ENCODE measurements around the gene FRMD8.
A peak's percentile ranks its signal among the peaks of the same experiment; 100 is the strongest.

Gene FRMD8, protein sequence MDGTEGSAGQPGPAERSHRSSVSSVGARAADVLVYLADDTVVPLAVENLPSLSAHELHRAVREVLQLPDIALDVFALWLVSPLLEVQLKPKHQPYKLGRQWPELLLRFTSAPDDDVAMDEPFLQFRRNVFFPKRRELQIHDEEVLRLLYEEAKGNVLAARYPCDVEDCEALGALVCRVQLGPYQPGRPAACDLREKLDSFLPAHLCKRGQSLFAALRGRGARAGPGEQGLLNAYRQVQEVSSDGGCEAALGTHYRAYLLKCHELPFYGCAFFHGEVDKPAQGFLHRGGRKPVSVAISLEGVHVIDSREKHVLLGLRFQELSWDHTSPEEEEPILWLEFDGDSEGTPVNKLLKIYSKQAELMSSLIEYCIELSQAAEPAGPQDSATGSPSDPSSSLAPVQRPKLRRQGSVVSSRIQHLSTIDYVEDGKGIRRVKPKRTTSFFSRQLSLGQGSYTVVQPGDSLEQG

DNA sequence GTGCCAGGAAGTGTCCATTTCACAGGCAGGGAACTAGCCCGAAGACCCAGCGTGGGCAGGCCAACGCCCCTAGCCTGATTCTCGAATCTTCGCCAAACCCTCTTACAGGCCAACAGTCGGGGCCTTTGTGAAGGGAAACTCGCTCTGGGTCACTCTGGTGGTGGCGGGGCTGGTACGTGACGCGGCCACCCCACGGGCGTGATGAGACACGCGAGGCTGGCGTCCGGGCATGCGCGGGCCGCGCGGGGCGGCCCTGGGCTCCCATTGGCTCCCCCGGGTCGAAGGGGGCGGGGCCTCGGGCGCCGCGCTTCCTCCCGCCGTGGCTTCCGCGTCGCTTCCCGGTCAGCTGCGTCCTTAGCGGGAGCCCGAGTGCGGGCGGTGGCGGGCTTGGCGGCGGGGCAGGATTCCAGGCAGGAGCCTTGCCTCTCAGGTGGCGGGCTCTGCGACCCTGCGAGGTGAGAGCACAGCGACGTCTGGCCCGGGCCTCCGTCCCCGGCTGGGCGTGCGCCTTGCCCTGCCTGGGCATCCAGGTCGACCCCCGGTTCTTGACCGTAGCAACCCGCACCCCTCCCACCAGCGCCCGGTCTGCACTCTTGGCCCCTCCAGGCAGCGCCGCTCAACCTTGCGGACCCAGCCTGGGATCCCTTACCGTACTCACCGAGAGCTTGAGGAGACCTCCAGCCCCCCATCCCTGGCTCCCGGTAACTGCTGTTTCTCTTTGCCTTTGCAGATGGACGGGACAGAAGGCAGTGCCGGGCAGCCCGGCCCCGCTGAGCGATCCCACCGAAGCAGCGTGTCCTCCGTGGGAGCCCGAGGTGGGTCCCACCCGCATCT lies at the start of gene FRMD8:
Gene FRMD8, plus strand, starts transcription at position 331 of the 834 bp plus-strand sequence. Its CDS starts 400 bp downstream, at position 731.
- DNase-seq (ENCODE audit: low read depth) = peak; percentile 75

GRCh38 chr11:65338676-65339075 lies 47.8 kb upstream of the FRMD8 start:
- no peak for DNase-seq (ENCODE audit: low read depth)

DNA sequence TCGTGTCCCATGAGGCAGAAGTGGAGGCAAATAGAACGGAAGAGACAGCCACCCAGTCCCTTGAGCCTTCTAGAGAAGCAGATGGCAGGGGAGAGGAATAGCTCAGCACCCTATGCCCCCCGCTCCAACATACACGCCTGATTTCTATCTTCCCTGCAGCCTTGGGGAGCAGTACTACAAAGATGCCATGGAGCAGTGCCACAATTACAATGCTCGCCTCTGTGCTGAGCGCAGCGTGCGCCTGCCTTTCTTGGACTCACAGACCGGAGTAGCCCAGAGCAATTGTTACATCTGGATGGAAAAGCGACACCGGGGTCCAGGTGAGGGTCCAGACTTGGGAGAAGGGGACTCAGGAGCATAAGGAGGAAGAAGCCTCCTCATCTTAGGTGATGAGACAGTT lies 46.2 kb upstream of the FRMD8 start:
- DNase-seq (ENCODE audit: low read depth) = no peak

- DNase-seq (ENCODE audit: low read depth) = no peak
Observed at GRCh38 chr11:65341856-65342255, 44.6 kb upstream of the FRMD8 start.

GRCh38 chr11:65351511-65351910 lies 34.9 kb upstream of the FRMD8 start:
- DNase-seq (ENCODE audit: low read depth) = no peak

- DNase-seq (ENCODE audit: low read depth) = no peak
Observed at GRCh38 chr11:65352783-65353182, 33.7 kb upstream of the FRMD8 start.

DNA sequence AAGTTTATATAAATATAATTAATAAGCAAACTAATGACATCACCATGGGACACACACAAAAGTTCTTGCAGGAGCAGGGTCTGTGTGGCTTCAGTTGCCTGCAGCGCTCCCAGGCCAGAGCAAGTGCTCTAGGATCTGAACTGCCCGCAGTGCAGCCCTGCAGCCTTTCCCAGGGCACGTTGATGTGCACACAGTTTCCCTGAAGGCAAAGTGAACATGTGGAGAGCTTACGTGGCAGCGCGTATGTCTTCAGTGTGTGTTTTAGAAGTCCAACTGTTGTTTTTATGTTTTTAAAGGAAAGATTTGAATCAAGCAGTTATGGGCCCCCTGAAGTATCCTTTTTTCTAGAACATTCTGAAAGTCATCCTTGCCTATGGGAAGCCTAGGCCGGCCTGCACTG lies 33.1 kb upstream of the FRMD8 start:
- no peak for DNase-seq (ENCODE audit: low read depth)

DNA sequence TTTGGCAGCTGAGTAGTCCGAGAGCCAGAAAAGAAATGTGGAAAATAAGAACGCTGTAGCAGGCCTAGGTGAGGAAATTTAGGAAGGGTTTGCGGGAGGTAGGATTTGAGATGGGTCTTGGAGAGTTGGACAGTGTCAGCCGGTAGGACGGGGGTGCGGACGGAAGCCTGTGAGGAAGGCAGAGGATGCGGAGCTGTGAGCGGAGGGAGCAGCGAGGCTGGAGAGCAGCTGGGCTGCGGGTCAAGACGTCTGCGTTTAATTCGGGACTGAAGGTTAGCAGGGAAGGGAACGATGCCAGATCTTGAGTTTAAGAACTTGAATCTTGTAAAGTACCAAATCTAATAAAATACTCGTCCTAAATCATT lies 32.6 kb upstream of the FRMD8 start:
- DNase-seq (ENCODE audit: low read depth) = no peak

GRCh38 chr11:65354265-65355012 lies 32.0 kb upstream of the FRMD8 start, which contains the start of gene TIGD3:
TSS of gene TIGD3 (plus strand) at chr11:65354751. CDS start at chr11:65355809, 1,058 bp downstream.
- DNase-seq (ENCODE audit: low read depth) = peak; percentile 91

DNA sequence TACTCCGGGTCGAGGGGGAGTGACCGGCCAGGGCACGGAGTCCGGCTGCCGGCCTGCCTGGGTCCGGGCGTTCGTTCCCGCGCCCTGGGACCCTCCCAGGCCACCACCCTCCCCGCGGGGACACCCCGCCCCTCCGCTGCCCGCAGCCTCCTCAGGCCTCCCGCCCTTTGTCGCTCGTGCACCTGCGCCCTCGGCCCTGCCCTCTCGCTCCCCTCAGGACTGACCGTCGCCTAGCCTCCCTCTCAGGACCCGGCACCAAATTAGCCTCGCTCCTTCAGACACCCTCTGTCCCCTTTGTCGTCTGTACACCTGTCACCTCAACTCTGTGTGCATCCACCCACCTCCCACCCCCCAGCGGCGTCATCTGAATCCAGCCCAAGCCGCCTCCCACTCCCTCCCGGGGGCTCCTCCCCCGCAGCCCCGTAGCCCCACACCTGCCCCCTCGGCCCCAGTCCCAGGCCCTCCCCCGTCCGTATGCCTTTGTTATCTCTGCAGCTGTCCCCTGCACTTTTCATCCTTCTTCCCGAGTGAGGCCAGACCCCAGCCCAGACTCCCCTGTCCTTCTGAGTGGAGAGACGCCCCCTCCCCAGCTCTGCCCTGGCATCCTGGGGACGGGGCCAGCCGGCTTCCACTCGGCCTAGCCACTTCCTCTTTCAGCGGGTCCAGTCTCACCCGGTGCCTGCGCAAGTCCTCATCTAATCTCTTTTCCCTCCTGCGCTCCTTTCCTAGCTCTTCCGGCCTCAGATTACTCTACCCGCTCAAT lies 31.2 kb upstream of the FRMD8 start:
- no peak for DNase-seq (ENCODE audit: low read depth)

- no peak for DNase-seq (ENCODE audit: low read depth)
Observed at GRCh38 chr11:65355776-65356393, 30.6 kb upstream of the FRMD8 start.

GRCh38 chr11:65356394-65356972 lies 30.0 kb upstream of the FRMD8 start:
- DNase-seq (ENCODE audit: low read depth) = no peak

DNA sequence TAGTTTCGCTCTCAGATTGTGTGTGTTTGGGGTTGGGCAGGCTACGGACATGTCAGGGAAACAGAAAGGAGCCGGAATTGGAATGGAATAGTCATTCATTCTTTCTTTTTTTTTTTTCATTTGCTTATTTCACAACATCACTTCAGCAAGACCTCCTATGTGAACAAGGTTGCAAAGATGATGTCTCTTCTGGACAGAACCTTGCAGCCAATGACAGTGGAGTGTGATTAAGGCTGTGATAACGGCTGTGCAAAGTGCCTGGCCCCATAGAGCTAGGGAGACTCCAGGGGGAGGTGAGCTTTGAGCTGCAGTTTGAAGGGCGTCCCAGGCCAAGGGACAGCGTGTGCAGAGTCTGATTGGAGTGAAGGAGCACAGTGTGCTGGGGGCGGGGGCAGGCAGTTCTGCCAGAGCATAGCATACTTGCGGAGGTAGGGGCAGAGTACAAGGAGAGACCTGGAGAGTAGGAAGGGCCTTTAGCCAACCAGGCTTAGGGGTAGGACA lies 28.5 kb upstream of the FRMD8 start:
- no peak for DNase-seq (ENCODE audit: low read depth)

- no peak for DNase-seq (ENCODE audit: low read depth)
Observed at GRCh38 chr11:65362320-65362931, 24.0 kb upstream of the FRMD8 start.

DNA sequence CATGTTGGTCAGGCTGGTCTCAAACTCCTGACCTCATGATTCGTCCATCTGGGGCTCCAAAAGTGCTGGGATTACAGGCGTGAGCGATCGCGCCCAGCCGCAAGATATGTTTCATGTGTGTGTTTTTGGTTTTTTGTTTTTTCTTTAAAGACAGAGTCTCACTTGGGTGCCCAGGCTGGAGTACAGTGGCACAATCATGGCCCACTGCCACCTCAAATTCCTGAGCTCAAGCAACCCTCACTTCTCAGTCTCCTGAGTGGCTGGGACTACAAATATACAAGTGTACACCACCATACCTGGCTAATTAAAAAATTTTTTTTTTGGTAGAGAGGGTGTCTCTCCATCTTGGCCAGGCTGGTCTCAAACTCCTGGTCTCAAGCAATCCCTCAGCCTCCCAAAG lies 23.5 kb upstream of the FRMD8 start:
- no peak for DNase-seq (ENCODE audit: low read depth)

GRCh38 chr11:65363770-65364169 lies 22.7 kb upstream of the FRMD8 start:
- no peak for DNase-seq (ENCODE audit: low read depth)

- no peak for DNase-seq (ENCODE audit: low read depth)
Observed at GRCh38 chr11:65366340-65366773, 20.1 kb upstream of the FRMD8 start.

DNA sequence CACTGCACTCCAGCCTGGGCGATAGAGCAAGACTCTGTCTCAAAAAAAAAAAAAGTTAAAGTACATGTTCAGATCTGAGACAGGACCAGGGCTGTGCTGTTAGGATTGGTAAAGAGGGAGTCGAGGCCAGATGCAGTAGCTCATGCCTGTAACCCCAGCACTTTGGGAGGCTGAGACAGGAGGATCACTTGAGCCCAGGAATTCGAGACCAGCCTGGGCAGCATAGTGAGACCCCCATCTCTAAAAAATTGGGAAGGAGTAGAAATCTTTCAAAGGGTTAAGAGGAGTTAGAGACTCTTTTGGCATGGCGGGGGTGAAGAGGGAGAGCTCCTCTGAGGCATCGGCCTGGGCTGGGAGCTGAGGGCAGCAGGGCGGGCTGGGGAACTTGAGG lies 15.8 kb upstream of the FRMD8 start:
- no peak for DNase-seq (ENCODE audit: low read depth)

DNA sequence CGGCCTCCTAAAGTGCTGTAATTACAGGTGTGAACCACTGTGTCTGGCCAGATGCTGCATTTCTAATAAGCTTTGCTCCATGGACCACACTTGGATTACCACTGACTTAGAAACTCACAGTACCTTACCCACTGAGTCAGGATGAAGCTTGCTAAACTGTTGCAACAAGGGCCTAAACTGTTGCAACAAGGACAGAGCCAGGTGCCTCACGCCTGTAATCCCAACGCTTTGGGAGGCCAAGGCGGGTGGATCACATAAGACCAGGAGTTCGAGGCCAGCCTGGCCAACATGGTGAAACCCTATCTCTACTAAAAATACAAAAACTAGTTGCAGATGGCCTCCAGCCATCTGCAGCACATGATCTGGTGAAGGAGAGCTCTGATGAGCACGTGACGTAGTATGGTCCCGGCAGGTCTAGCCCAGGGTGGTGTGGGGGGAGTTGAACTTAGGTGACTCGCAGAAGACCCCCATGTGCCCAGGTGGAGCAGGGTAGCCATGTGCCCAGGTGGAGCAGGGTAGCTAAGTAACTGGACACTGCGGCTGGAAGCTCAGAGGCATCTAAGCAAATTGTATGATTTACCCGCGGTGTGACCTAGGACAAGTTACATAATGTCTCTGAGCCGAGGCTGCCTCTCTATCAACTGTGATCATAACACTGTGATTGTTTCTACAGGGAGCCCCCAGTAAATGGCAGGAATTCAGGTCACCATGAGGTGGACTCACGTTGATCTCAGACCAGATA lies 12.4 kb upstream of the FRMD8 start:
- DNase-seq (ENCODE audit: low read depth) = no peak

Measured in stimulated activated CD8-positive, alpha-beta memory T cell treated with anti-CD3 and anti-CD28 coated beads, Interleukin-15, amount 100 ng/mL, for 24 hours (primary cell).